H1 (cell line): ENCODE results near the gene PRG3. TPM values are rescaled to one million over a fixed set of nuclear protein-coding genes. Genes with fewer than 3 reads are reported as not detected.

Experiments
- CBX8 ChIP-seq: fragments of 300-800, 300-1000 bp; sonication (generic); IDR thresholded peaks from 2 replicates; pipeline ENCODE4 v1.7.1; 2016; ENCODE audit warnings: low read depth, low read length, borderline replicate concordance
- CTCF ChIP-seq, 3 experiments: IDR thresholded peaks; 1 replicate in 2 of 3; 2 replicates in 1 of 3; pipeline versions ENCODE4 v1.5.1 to v1.6.1; 2011; ENCODE audit warnings: low read length in 3 of 3, mild to moderate bottlenecking in 3 of 3, inconsistent platforms in 2 of 3, low read depth in 1 of 3, moderate library complexity in 1 of 3; ENCODE audit not compliant: insufficient read depth in 1 of 3; ENCODE audit errors: control extremely low read depth in 1 of 3
- JUN ChIP-seq: IDR thresholded peaks from 2 replicates; pipeline ENCODE4 v1.6.1; 2011; ENCODE audit warnings: low read depth, mild to moderate bottlenecking, improper control_type of control experiment, low read length
- KDM1A ChIP-seq: fragments of 200-600, 300-600 bp; sonication (generic); IDR thresholded peaks from 2 replicates; pipeline ENCODE4 v1.7.1; 2016; ENCODE audit warnings: mild to moderate bottlenecking, low read length, borderline replicate concordance
- MAX ChIP-seq: IDR thresholded peaks from 2 replicates; pipeline ENCODE4 v1.6.1; 2012; ENCODE audit warnings: inconsistent platforms
- polyA plus RNA-seq, 7 experiments: library from polyadenylated mRNA; depleted of rRNA in 3 of 7; stranded (reverse) in 5 of 7; unstranded in 2 of 7; fragments of >200 nt in 5 of 7; fragments of 200-250 nt in 2 of 7; gene quantifications; 1 replicate in 5 of 7; 2 replicates in 1 of 7; 4 replicates in 1 of 7; pipeline versions ENCODE4 v1.2.1 to v1.2.3, GENCODE V29; 2011 to 2013; ENCODE audit warnings: missing spikeins in 2 of 7, mixed read lengths in 2 of 7
- total RNA-seq: library from RNA; stranded (reverse); fragmentation: NEBNext Ultra II Directional; extraction: Animal tissue kit (Norgen Biotek cat#: 25700); gene quantifications from 2 replicates; pipeline ENCODE4 v1.2.1, GENCODE V29; 2021

PRG3 gene
- total and polyA plus RNA-seq, 2 of the 8 experiments (the other 6 are each of a cell fraction or from before 2014, with no cell fraction given): not detected

GRCh38 chr11:57386178-57386940, 5.4 kb upstream of the PRG3 start (continued):
- no peak for TF ChIP-seq CTCF (IDR thresholded peaks at IDR 0.05; ENCODE audit: control extremely low read depth in 1 of 3, insufficient read depth in 1 of 3, low read depth in 1 of 3, low read length in 3 of 3)
- TF ChIP-seq MAX: no peak
- no peak for TF ChIP-seq JUN
- no peak for TF ChIP-seq KDM1A
- no peak for TF ChIP-seq CBX8
